GM23248 (cell line): ENCODE measurements around the gene TRAF6. TPM values are rescaled to one million over a fixed set of nuclear protein-coding genes. Genes with fewer than 3 reads are reported as not detected.

Source experiments
- DNase-seq: peaks from one replicate; pipeline ENCODE4 v3.0.0-alpha.2; 2015
- H2AFZ ChIP-seq: fragments of 200-600 bp; sonication (generic); 2 replicates; pipeline ENCODE4 v1.6.1; 2016; ENCODE audit warnings: antibody characterized with exemption
- H3F3A ChIP-seq: fragments of 200-600 bp; sonication (generic); 2 replicates; pipeline ENCODE4 v1.6.1; 2016; ENCODE audit warnings: mild to moderate bottlenecking, antibody characterized with exemption, mixed run types; ENCODE audit not compliant: insufficient read depth
- H3K27ac ChIP-seq: fragments of 200-600 bp; sonication (generic); 2 replicates; pipeline ENCODE4 v1.5.1; 2016; ENCODE audit warnings: mild to moderate bottlenecking
- H3K27me3 ChIP-seq: fragments of 200-600 bp; sonication (generic); replicated peaks from 2 replicates; pipeline ENCODE4 v1.6.1; 2016; ENCODE audit warnings: mild to moderate bottlenecking; ENCODE audit not compliant: insufficient read depth
- H3K36me3 ChIP-seq: fragments of 200-600 bp; sonication (generic); 2 replicates; pipeline ENCODE4 v1.6.1; 2016; ENCODE audit warnings: low read depth, mild to moderate bottlenecking
- H3K4me1 ChIP-seq: fragments of 200-600 bp; sonication (generic); 2 replicates; pipeline ENCODE4 v1.6.1; 2016; ENCODE audit warnings: mild to moderate bottlenecking; ENCODE audit not compliant: insufficient read depth
- H3K4me2 ChIP-seq: fragments of 200-600 bp; sonication (generic); one replicate; pipeline ENCODE4 v1.6.1; 2016; ENCODE audit warnings: mild to moderate bottlenecking; ENCODE audit not compliant: unreplicated experiment
- H3K4me3 ChIP-seq: fragments of 200-600 bp; sonication (generic); 2 replicates; pipeline ENCODE4 v1.5.1; 2016; ENCODE audit warnings: mild to moderate bottlenecking
- H3K79me2 ChIP-seq: fragments of 200-600 bp; sonication (generic); 2 replicates; pipeline ENCODE4 v1.6.1; 2016; ENCODE audit warnings: mild to moderate bottlenecking; ENCODE audit not compliant: insufficient read depth
- H3K9ac ChIP-seq: fragments of 200-600 bp; sonication (generic); 2 replicates; pipeline ENCODE4 v1.6.1; 2016; ENCODE audit warnings: mild to moderate bottlenecking
- H3K9me2 ChIP-seq: fragments of 200-600 bp; sonication (generic); 2 replicates; pipeline ENCODE4 v1.6.1; 2016; ENCODE audit warnings: mixed run types, mild to moderate bottlenecking, moderate library complexity; ENCODE audit not compliant: insufficient read depth
- H3K9me3 ChIP-seq: fragments of 200-600 bp; sonication (generic); one replicate; pipeline ENCODE4 v1.6.1; 2017; ENCODE audit warnings: low read depth
- H4K20me1 ChIP-seq: fragments of 200-600 bp; sonication (generic); 2 replicates; pipeline ENCODE4 v1.6.0; 2016; ENCODE audit not compliant: insufficient read depth
- EZH2 ChIP-seq: fragments of 200-600 bp; sonication (generic); IDR thresholded peaks from 2 replicates; pipeline ENCODE4 v1.6.1; 2018; ENCODE audit warnings: antibody characterized with exemption, mild to moderate bottlenecking; ENCODE audit not compliant: insufficient read depth, poor library complexity, severe bottlenecking
- EZH2phosphoT487 ChIP-seq: fragments of 200-600 bp; sonication (generic); IDR thresholded peaks from 2 replicates; pipeline ENCODE4 v1.6.1; 2018; ENCODE audit warnings: antibody characterized with exemption, moderate library complexity, mild to moderate bottlenecking, low read depth; ENCODE audit not compliant: insufficient read depth
- WGBS, 2 experiments: methylation state at CpG; one replicate each; pipeline ENCODE4 v1.1.6; 2015 to 2017; ENCODE audit warnings: low lambda C conversion rate in 2 of 2, low coverage in 1 of 2; ENCODE audit errors: missing lambda C conversion rate in 2 of 2; 5-methylcytosine and 5-hydroxymethylcytosine counted together
- in situ Hi-C: fragments of 300-500 bp; cut with MboI; formaldehyde crosslinking; loops from 2 replicates; pipeline ENCODE4 v1.15.0; 2020
- polyA plus RNA-seq: library from polyadenylated mRNA; unstranded; fragments of >200 nt; fragmentation: Nextera tagmentation; extraction: Ambion mirVana; gene quantifications from 2 replicates; pipeline ENCODE4 v1.2.1, GENCODE V29; 2016
- total RNA-seq: library from RNA; depleted of rRNA; stranded (reverse); fragments of >200 nt; shearing (Covaris generic); gene quantifications from 2 replicates; pipeline ENCODE4 v1.2.3, GENCODE V29; 2014

TRAF6 gene
- total and polyA plus RNA-seq, 2 experiments from 2014 or later: 7.2 to 7.9 TPM

DNA sequence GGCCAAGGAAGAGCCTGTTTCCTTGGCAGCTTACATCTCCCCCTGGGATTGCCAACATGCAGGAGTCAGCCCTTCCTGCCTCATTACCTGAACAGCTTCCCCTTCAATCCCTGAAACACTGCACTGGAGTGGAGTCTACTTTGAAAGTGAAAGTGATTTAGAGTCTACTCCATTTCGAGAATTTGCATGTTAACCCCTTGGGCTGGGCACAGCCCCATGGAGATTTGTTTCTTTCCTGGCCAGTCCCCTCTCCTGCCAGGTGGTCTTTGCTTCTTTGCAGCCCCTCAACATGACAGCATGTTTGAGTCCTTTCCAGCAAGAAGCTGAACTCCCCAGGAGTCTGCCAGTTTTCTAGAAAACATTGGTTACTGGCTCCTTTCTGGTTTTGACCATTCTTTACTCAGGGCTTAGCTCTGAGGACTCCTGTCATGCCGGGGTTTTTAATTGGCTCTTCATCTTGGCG lies 59.9 kb downstream of the TRAF6 start:
- Histone ChIP-seq H3K4me3 (peak overlapping the region; percentile 30; the same call in 1 of the 2 replicates), H3K36me3 (no peaks in the 10 kb centered on the region; the same call in 1 of the 2 replicates), H3K9ac (peak overlapping the region; percentile 34; the same call in 1 of the 2 replicates), H3K4me1 (peaks cover 35% of the 10 kb centered on the region), H3K27me3 (no peaks in the 10 kb centered on the region), H3K9me2 (no peaks in the 10 kb centered on the region), H3K79me2 (no peaks in the 10 kb centered on the region), H3K27ac (no peak overlapping the region), H2AFZ (no peak overlapping the region), H4K20me1 (no peaks in the 10 kb centered on the region), H3K9me3 (no peaks in the 10 kb centered on the region), H3F3A (peaks cover 15% of the 10 kb centered on the region; the same call in 1 of the 2 replicates), H3K4me2 (no peak overlapping the region)
- in situ Hi-C loops: no loop called here
- 54 to 57% methylated on average over 3 of the region's 3 CpGs for WGBS, 2 experiments
- peak; percentile 19 for DNase-seq
- no peak for TF ChIP-seq EZH2phosphoT487
- no peak for TF ChIP-seq EZH2

DNA sequence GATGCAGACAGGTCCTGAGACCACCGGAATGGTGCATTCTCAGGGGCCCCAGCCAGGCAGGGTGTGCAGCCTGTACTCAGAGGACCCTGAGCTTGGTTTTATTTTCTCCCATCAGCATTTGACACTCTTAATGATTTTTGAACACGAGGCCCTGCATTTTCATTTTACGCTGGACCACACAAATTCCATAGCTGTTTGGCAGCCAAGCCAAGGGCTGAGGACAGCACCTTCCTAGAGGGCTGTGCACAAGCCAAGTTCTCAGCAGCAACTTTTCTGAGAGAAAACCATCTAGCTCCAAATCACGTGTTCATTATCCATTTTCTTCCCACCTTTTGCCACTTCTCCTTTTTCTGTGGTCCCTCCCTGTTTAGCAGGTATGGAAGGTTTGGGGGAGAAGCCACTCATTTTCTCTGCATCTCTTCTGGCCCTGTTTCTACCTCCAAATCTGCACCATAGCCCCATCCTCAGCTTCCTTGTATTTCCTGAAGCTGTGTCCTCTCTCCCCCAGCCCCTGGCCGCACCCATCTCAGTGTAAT lies 60.4 kb downstream of the TRAF6 start:
- peak; percentile 20 for DNase-seq
- Histone ChIP-seq H3K9me2 (no peaks in the 10 kb centered on the region), H3F3A (peaks cover 12% of the 10 kb centered on the region; the same call in 1 of the 2 replicates), H3K4me2 (no peak overlapping the region), H3K9ac (no peak overlapping the region), H3K4me3 (no peak overlapping the region), H3K27me3 (no peaks in the 10 kb centered on the region), H3K9me3 (no peaks in the 10 kb centered on the region), H3K79me2 (no peaks in the 10 kb centered on the region), H4K20me1 (no peaks in the 10 kb centered on the region), H3K36me3 (no peaks in the 10 kb centered on the region; the same call in none of the 2 replicates), H2AFZ (no peak overlapping the region), H3K27ac (no peak overlapping the region), H3K4me1 (peaks cover 30% of the 10 kb centered on the region)
- no peak for TF ChIP-seq EZH2
- TF ChIP-seq EZH2phosphoT487: no peak
- in situ Hi-C loops: no loop called here
- WGBS, 2 experiments: 59 to 65% methylated on average over 5 of the region's 5 CpGs

DNA sequence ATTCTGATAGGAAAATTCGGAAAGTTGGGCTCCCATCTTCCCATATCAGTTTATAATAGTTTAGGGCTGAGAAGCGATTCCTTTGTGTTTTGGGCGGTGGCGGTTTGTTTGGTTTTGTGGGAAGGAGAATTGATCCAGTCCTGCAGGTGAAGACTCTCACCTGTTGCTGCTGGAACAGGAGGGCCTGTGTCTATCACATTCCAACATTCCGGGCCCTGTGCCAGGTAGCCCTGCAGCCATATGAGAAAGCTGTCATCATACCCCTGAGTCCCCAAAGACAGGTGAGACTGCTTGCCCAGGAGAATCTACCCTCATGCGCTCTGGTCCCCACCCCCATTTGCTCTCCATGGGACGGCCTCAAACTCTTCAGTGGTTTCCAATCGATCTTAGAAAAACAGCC lies 62.1 kb downstream of the TRAF6 start:
- Histone ChIP-seq H3K4me3 (no peak overlapping the region), H3K9me2 (no peaks in the 10 kb centered on the region)
- TF ChIP-seq EZH2phosphoT487: no peak
- no peak for TF ChIP-seq EZH2

DNA sequence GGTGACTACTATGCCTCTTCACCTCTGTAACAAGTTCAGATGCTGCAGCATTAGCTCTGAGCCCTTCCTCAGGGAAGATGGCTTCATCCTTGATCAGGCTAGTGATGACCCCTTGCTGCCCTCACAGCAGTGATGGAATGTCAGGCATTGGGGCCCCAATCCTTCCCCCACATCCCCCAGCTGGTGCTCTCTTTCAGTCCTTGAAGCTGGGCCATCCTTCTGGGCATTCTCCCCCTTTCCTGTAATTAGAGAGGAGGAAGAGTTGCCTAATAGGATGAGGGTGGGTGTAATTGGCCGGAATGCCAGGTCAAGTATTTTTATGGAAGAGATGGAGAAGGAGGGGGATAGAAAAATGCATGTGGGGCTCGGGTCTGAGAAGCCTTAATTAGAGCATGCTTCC lies 62.6 kb downstream of the TRAF6 start:
- Histone ChIP-seq H2AFZ (no peak overlapping the region), H3K27ac (no peak overlapping the region), H3K4me1 (peaks cover 13% of the 10 kb centered on the region; the same call in 1 of the 2 replicates), H3K27me3 (no peaks in the 10 kb centered on the region), H3F3A (peaks cover under 1% of the 10 kb centered on the region; the same call in 1 of the 2 replicates), H3K79me2 (no peaks in the 10 kb centered on the region), H3K9ac (no peak overlapping the region), H3K4me2 (no peak overlapping the region), H3K9me2 (no peaks in the 10 kb centered on the region), H3K9me3 (no peaks in the 10 kb centered on the region), H3K4me3 (no peak overlapping the region), H4K20me1 (no peaks in the 10 kb centered on the region), H3K36me3 (no peaks in the 10 kb centered on the region; the same call in none of the 2 replicates)
- TF ChIP-seq EZH2phosphoT487 (no peak), EZH2 (no peak)
- 66 to 74% methylated on average over 2 of the region's 2 CpGs for WGBS, 2 experiments
- in situ Hi-C loops: no loop called here
- DNase-seq: no peak

More for the DNA sequence above, 62.1 kb downstream of the TRAF6 start:
- 82 to 83% methylated on average over 8 of the region's 8 CpGs for WGBS, 2 experiments
- no peak overlapping the region for H3K9ac ChIP-seq
- no peak overlapping the region for H3K27ac ChIP-seq
- no peaks in the 10 kb centered on the region for H3K79me2 ChIP-seq
- peaks cover 5% of the 10 kb centered on the region; the same call in 1 of the 2 replicates for H3F3A ChIP-seq
- in situ Hi-C loops: no loop called here
- H4K20me1 ChIP-seq: no peaks in the 10 kb centered on the region
- DNase-seq: no peak
- H2AFZ ChIP-seq: no peak overlapping the region
- H3K4me2 ChIP-seq: no peak overlapping the region
- H3K27me3 ChIP-seq: no peaks in the 10 kb centered on the region
- peaks cover 17% of the 10 kb centered on the region for H3K4me1 ChIP-seq
- no peaks in the 10 kb centered on the region; the same call in none of the 2 replicates for H3K36me3 ChIP-seq
- no peaks in the 10 kb centered on the region for H3K9me3 ChIP-seq
